Activated CD4-positive, alpha-beta memory T cell treated with anti-CD3 and anti-CD28 coated beads for 36 hours (primary cell): ENCODE measurements around the gene BOLA2. TPM values are rescaled to one million over a fixed set of nuclear protein-coding genes. Genes with fewer than 3 reads are reported as not detected.
"Not testable (repeated sequence)": the region's sequence is repeated elsewhere in the genome, so short reads cannot be mapped to it uniquely, and the experiment has no call there.

Experiments used
- CTCF ChIA-PET: fragments of 350-600 bp; sonication (Branson Sonifier 250); formaldehyde crosslinking; loops from one replicate; lab custom pipeline; 2021; ENCODE audit warnings: antibody characterized with exemption, inconsistent platforms; lab: Charles Lee
- POLR2A ChIA-PET: fragments of 350-600 bp; sonication (Branson Sonifier 250); formaldehyde crosslinking; loops from one replicate; lab custom pipeline; 2021; ENCODE audit warnings: antibody characterized with exemption; lab: Charles Lee
- DNase-seq: peaks from one replicate; pipeline ENCODE4 v3.0.0-alpha.2; 2020
- H3K27ac Mint-ChIP-seq: one replicate; pipeline ENCODE4 v1.8.0; 2021; ENCODE audit warnings: mixed read lengths
- H3K27me3 Mint-ChIP-seq: one replicate; pipeline ENCODE4 v1.8.0; 2021; ENCODE audit warnings: mixed read lengths
- H3K36me3 Mint-ChIP-seq: one replicate; pipeline ENCODE4 v1.8.0; 2021; ENCODE audit warnings: mixed read lengths
- H3K4me1 Mint-ChIP-seq: one replicate; pipeline ENCODE4 v1.8.0; 2021; ENCODE audit warnings: low read depth, mixed read lengths
- H3K4me3 Mint-ChIP-seq: one replicate; pipeline ENCODE4 v1.8.0; 2021; ENCODE audit warnings: mild to moderate bottlenecking, mixed read lengths
- H3K9me3 Mint-ChIP-seq: one replicate; pipeline ENCODE4 v1.8.0; 2021; ENCODE audit warnings: mixed read lengths
- intact Hi-C: fragments of 100-400 bp; cut with micrococcal nuclease; formaldehyde crosslinking; loops from one replicate; pipeline ENCODE4 v1.15.1; 2023
- total RNA-seq, 2 experiments: library from RNA; stranded (reverse); gene quantifications; one replicate each; pipeline ENCODE4 v1.2.3, GENCODE V29; 2021

Gene BOLA2
- 1 to 10 TPM; 7.7 to 9.8 TPM for total RNA-seq

- H3K27ac Mint-ChIP-seq, CTCF ChIA-PET, H3K36me3 Mint-ChIP-seq, H3K4me3 Mint-ChIP-seq, H3K9me3 Mint-ChIP-seq, H3K27me3 Mint-ChIP-seq, POLR2A ChIA-PET, DNase-seq, H3K4me1 Mint-ChIP-seq, intact Hi-C loops: not testable (repeated sequence)
Observed at GRCh38 chr16:29454269-29454668, at the start of gene BOLA2, which contains the start of gene SLX1B. BOLA2 (minus strand) TSS chr16:29454351; CDS start chr16:29454253, 98 bp downstream. SLX1B (plus strand) TSS chr16:29454533.

GRCh38 chr16:29482276-29482675 lies 28.1 kb upstream of the BOLA2 start:
- H3K9me3 Mint-ChIP-seq, intact Hi-C loops, H3K4me1 Mint-ChIP-seq, CTCF ChIA-PET, H3K27ac Mint-ChIP-seq, DNase-seq, POLR2A ChIA-PET, H3K36me3 Mint-ChIP-seq, H3K27me3 Mint-ChIP-seq, H3K4me3 Mint-ChIP-seq: not testable (repeated sequence)

GRCh38 chr16:29472065-29472464 lies 17.9 kb upstream of the BOLA2 start:
- H3K27ac Mint-ChIP-seq, DNase-seq, H3K9me3 Mint-ChIP-seq, H3K4me1 Mint-ChIP-seq, CTCF ChIA-PET, intact Hi-C loops, H3K36me3 Mint-ChIP-seq, H3K4me3 Mint-ChIP-seq, H3K27me3 Mint-ChIP-seq, POLR2A ChIA-PET: not testable (repeated sequence)

GRCh38 chr16:29469660-29470059 lies 15.5 kb upstream of the BOLA2 start:
- POLR2A ChIA-PET, H3K4me1 Mint-ChIP-seq, H3K4me3 Mint-ChIP-seq, H3K27ac Mint-ChIP-seq, H3K27me3 Mint-ChIP-seq, intact Hi-C loops, H3K36me3 Mint-ChIP-seq, CTCF ChIA-PET, H3K9me3 Mint-ChIP-seq: not testable (repeated sequence)
- peak; percentile 27 for DNase-seq

GRCh38 chr16:29467654-29468366 lies 13.7 kb upstream of the BOLA2 start:
- POLR2A ChIA-PET, H3K4me1 Mint-ChIP-seq, CTCF ChIA-PET, H3K4me3 Mint-ChIP-seq, H3K9me3 Mint-ChIP-seq, H3K27me3 Mint-ChIP-seq, intact Hi-C loops, H3K36me3 Mint-ChIP-seq, DNase-seq, H3K27ac Mint-ChIP-seq: not testable (repeated sequence)

- intact Hi-C loops, H3K36me3 Mint-ChIP-seq, CTCF ChIA-PET, POLR2A ChIA-PET, DNase-seq, H3K4me3 Mint-ChIP-seq, H3K9me3 Mint-ChIP-seq, H3K27ac Mint-ChIP-seq, H3K4me1 Mint-ChIP-seq, H3K27me3 Mint-ChIP-seq: not testable (repeated sequence)
Observed at GRCh38 chr16:29466904-29467303, 12.8 kb upstream of the BOLA2 start.

- H3K4me3 Mint-ChIP-seq, POLR2A ChIA-PET: not testable (repeated sequence)
Observed at GRCh38 chr16:29465985-29466824, 12.1 kb upstream of the BOLA2 start.

GRCh38 chr16:29460647-29461030 lies 6.5 kb upstream of the BOLA2 start:
- POLR2A ChIA-PET, result not testable (repeated sequence)

More at GRCh38 chr16:29465985-29466824, 12.1 kb upstream of the BOLA2 start:
- DNase-seq, CTCF ChIA-PET, H3K27me3 Mint-ChIP-seq, H3K36me3 Mint-ChIP-seq, H3K27ac Mint-ChIP-seq, intact Hi-C loops, H3K4me1 Mint-ChIP-seq, H3K9me3 Mint-ChIP-seq: not testable (repeated sequence)

GRCh38 chr16:29459706-29460646 lies 5.8 kb upstream of the BOLA2 start, which contains the start of gene SULT1A4:
SULT1A4 (plus strand) TSS chr16:29459913; CDS start chr16:29461386, 1,473 bp downstream.
- H3K4me1 Mint-ChIP-seq, CTCF ChIA-PET, H3K4me3 Mint-ChIP-seq, H3K9me3 Mint-ChIP-seq, DNase-seq, intact Hi-C loops, H3K36me3 Mint-ChIP-seq, POLR2A ChIA-PET, H3K27ac Mint-ChIP-seq, H3K27me3 Mint-ChIP-seq: not testable (repeated sequence)

More at GRCh38 chr16:29460647-29461030, 6.5 kb upstream of the BOLA2 start:
- H3K27me3 Mint-ChIP-seq, H3K4me1 Mint-ChIP-seq, CTCF ChIA-PET, H3K4me3 Mint-ChIP-seq, H3K36me3 Mint-ChIP-seq, H3K9me3 Mint-ChIP-seq, DNase-seq, intact Hi-C loops, H3K27ac Mint-ChIP-seq: not testable (repeated sequence)

- H3K4me3 Mint-ChIP-seq, H3K27me3 Mint-ChIP-seq, H3K9me3 Mint-ChIP-seq, H3K4me1 Mint-ChIP-seq, intact Hi-C loops, H3K36me3 Mint-ChIP-seq, CTCF ChIA-PET, DNase-seq, POLR2A ChIA-PET, H3K27ac Mint-ChIP-seq: not testable (repeated sequence)
Observed at GRCh38 chr16:29457660-29458059, 3.5 kb upstream of the BOLA2 start.

GRCh38 chr16:29454828-29455227 lies 677 bp upstream of the BOLA2 start:
- intact Hi-C loops, H3K9me3 Mint-ChIP-seq, H3K27me3 Mint-ChIP-seq, H3K27ac Mint-ChIP-seq, H3K4me3 Mint-ChIP-seq, H3K36me3 Mint-ChIP-seq, H3K4me1 Mint-ChIP-seq, CTCF ChIA-PET, DNase-seq, POLR2A ChIA-PET: not testable (repeated sequence)

- DNase-seq, H3K27me3 Mint-ChIP-seq, intact Hi-C loops, CTCF ChIA-PET, H3K4me3 Mint-ChIP-seq, POLR2A ChIA-PET, H3K36me3 Mint-ChIP-seq, H3K4me1 Mint-ChIP-seq, H3K27ac Mint-ChIP-seq, H3K9me3 Mint-ChIP-seq: not testable (repeated sequence)
Observed at GRCh38 chr16:29453754-29454153, 397 bp downstream of the BOLA2 start.
